Activated CD8-positive, alpha-beta memory T cell treated with anti-CD3 and anti-CD28 coated beads, Interleukin-2, amount 50 U/mL, for 1 hour (primary cell): ENCODE results near the gene UPK3B.
"Not testable (repeated sequence)": the region's sequence is repeated elsewhere in the genome, so short reads cannot be mapped to it uniquely, and the experiment has no call there.

Experiments used
- DNase-seq: peaks from one replicate; pipeline ENCODE4 v3.0.0-alpha.2; 2020; ENCODE audit errors: extremely low read depth

UPK3B gene

GRCh38 chr7:76492139-76492538, 18.2 kb upstream of the UPK3B start:
- not testable (repeated sequence) for DNase-seq

- not testable (repeated sequence) for DNase-seq
Observed at GRCh38 chr7:76495717-76496116, 14.6 kb upstream of the UPK3B start.

GRCh38 chr7:76497918-76498582, 12.3 kb upstream of the UPK3B start:
- not testable (repeated sequence) for DNase-seq

GRCh38 chr7:76498583-76499200, 11.7 kb upstream of the UPK3B start:
- DNase-seq, result not testable (repeated sequence)

GRCh38 chr7:76499201-76499923, 11.0 kb upstream of the UPK3B start:
- not testable (repeated sequence) for DNase-seq

GRCh38 chr7:76499924-76500241, 10.5 kb upstream of the UPK3B start:
- DNase-seq, result not testable (repeated sequence)

GRCh38 chr7:76502224-76502623, 8.1 kb upstream of the UPK3B start:
- DNase-seq, result not testable (repeated sequence)

GRCh38 chr7:76502836-76503235, 7.5 kb upstream of the UPK3B start:
- DNase-seq, result not testable (repeated sequence)

GRCh38 chr7:76503244-76503643, 7.1 kb upstream of the UPK3B start:
- not testable (repeated sequence) for DNase-seq

GRCh38 chr7:76504351-76505167, 5.8 kb upstream of the UPK3B start:
- not testable (repeated sequence) for DNase-seq

- DNase-seq, result no peak
Observed at GRCh38 chr7:76505168-76506080, 4.9 kb upstream of the UPK3B start.

- no peak for DNase-seq
Observed at GRCh38 chr7:76506081-76506440, 4.3 kb upstream of the UPK3B start.

- not testable (repeated sequence) for DNase-seq
Observed at GRCh38 chr7:76506643-76507042, 3.7 kb upstream of the UPK3B start.

GRCh38 chr7:76507723-76508406, 2.5 kb upstream of the UPK3B start:
- no peak for DNase-seq

- not testable (repeated sequence) for DNase-seq
Observed at GRCh38 chr7:76511200-76511910, 1.0 kb downstream of the UPK3B start.

- DNase-seq, result not testable (repeated sequence)
Observed at GRCh38 chr7:76511911-76512885, 1.8 kb downstream of the UPK3B start.

- DNase-seq, result no peak
Observed at GRCh38 chr7:76512941-76513816, 2.8 kb downstream of the UPK3B start.
